Heart right ventricle (tissue), 16 donors: ENCODE data around the gene RHCE. TPM values are rescaled to one million over a fixed set of nuclear protein-coding genes. Genes with fewer than 3 reads are reported as not detected.
A peak's percentile ranks its signal among the peaks of the same experiment; 100 is the strongest.

ENCODE experiments used
- ATAC-seq, 8 donors: fragments of 200-7000 bp; cut with Tn5 transposase; one replicate each; pipeline ENCODE4 v1.9.1; 2020; ENCODE audit warnings: mild to moderate bottlenecking in 8 of 8, moderate library complexity in 8 of 8, moderate number of reproducible peaks in 1 of 8
- DNase-seq, 2 donors: peaks; one replicate each; pipeline ENCODE4 v3.0.0-alpha.2; 2020
- H3K27ac ChIP-seq, 10 donors: fragments of 200-600 bp; sonication (generic) in 2 of 10; one replicate each; pipeline versions ENCODE4 v1.5.0 to v1.8.0; 2020 to 2022; ENCODE audit warnings: mild to moderate bottlenecking in 3 of 10
- H3K27me3 ChIP-seq, 7 donors: fragments of 200-600 bp; one replicate each; pipeline ENCODE4 v1.8.0; 2021 to 2022; ENCODE audit warnings: mild to moderate bottlenecking in 2 of 7
- H3K36me3 ChIP-seq, 9 donors: fragments of 200-600 bp; sonication (generic) in 1 of 9; one replicate each; pipeline versions ENCODE4 v1.5.0 to v1.8.0; 2020 to 2022; ENCODE audit warnings: mild to moderate bottlenecking in 2 of 9
- H3K4me1 ChIP-seq, 9 donors: fragments of 200-600 bp; sonication (generic) in 1 of 9; one replicate each; pipeline versions ENCODE4 v1.5.0 to v1.8.0; 2020 to 2022; ENCODE audit warnings: mild to moderate bottlenecking in 4 of 9
- H3K4me3 ChIP-seq, 10 donors: fragments of 200-600 bp; sonication (generic) in 2 of 10; one replicate each; pipeline versions ENCODE4 v1.5.0 to v1.8.0; 2020 to 2022; ENCODE audit warnings: mild to moderate bottlenecking in 7 of 10, moderate library complexity in 2 of 10
- H3K9me3 ChIP-seq, 11 donors: fragments of 200-600 bp in 10 of 11; sonication (generic) in 2 of 11; one replicate each; pipeline versions ENCODE4 v1.5.0 to v1.8.0; 2013 to 2022; ENCODE audit warnings: mild to moderate bottlenecking in 2 of 11, control low read depth in 1 of 11, moderate library complexity in 1 of 11
- WGBS, 2 donors: extraction: QIAGEN DNeasy Blood & Tissue Kit; methylation state at CpG; one replicate each; pipeline ENCODE4 v1.1.7; 2013; ENCODE audit warnings: inconsistent platforms in 1 of 2; 5-methylcytosine and 5-hydroxymethylcytosine counted together
- intact Hi-C, 10 donors: fragments of 100-400 bp; cut with DNase I; formaldehyde crosslinking; loops; one replicate each; pipeline versions ENCODE4 v1.11.1 to v1.14.2; 2022
- polyA plus RNA-seq, 2 donors: library from polyadenylated mRNA; stranded (reverse); fragments of 200-250 nt; gene quantifications; one replicate each; pipeline ENCODE4 v1.2.3, GENCODE V29; 2013
- total RNA-seq, 10 donors: library from RNA; stranded (reverse); fragmentation: NEBNext Ultra II Directional in 3 of 10; extraction: Animal tissue kit (Norgen Biotek cat#: 25700) in 3 of 10; gene quantifications; one replicate each; pipeline versions ENCODE4 v1.2.1 to v1.2.4, GENCODE V29; 2021 to 2023
- TF ChIP-seq, protein P1 (sequence below), 9 donors: fragments of 200-600 bp; sonication (generic) in 2 of 9; IDR thresholded peaks; one replicate each; pipeline versions ENCODE4 v1.5.0 to v1.8.0; 2021 to 2022; ENCODE audit warnings: antibody characterized with exemption in 9 of 9, mild to moderate bottlenecking in 5 of 9, moderate library complexity in 1 of 9
- donor health status: Arrhythmogenic right ventricular cardiomyopathy.
- donor health status: ischemic (EF 13 %, LVEDD 7.1; RV severe dilation, severe dysfunction).
- donor health status: healthy with polysubstance abuse.
- donor health status: DM: no; HTN: yes; CAD: no.
- donor health status: DM: no; HTN: no; CAD: no.
- donor health status: ischemic (EF 25% LVEDD 6.9; RV normal size, moderate dysfunction).
- donor health status: ischemic (EF 25% LVEDD 5.7; RV mildly dilated, moderate dysfunction).
- donor health status: healthy.
- donor health status: DM: yes; HTN: yes; CAD: no.
- donor health status: Ischemic cardiomyopathy.
- donor health status: ischemic (EF 35%, LVEDD 5.7; RV mildly dilated, moderate dysfunction).
- donor health status: nonischemic (EF 11% LVEDD 7.7; RV severe dilation, severe dysfunction).
- donor health status: DM: yes; HTN: yes; CAD: no.
- donor health status: PGD.
- donor health status: ischemic (EF 29% LVEDD 5.4; RV normal size, mild dysfunction).
- donor health status: nonischemic (EF 23%, LVEDD 6.1; RV moderate dilation, normal function).

The RHCE gene
- total and polyA plus RNA-seq, 12 donors = 0.17 to 4.9 (median 0.92) TPM

DNA sequence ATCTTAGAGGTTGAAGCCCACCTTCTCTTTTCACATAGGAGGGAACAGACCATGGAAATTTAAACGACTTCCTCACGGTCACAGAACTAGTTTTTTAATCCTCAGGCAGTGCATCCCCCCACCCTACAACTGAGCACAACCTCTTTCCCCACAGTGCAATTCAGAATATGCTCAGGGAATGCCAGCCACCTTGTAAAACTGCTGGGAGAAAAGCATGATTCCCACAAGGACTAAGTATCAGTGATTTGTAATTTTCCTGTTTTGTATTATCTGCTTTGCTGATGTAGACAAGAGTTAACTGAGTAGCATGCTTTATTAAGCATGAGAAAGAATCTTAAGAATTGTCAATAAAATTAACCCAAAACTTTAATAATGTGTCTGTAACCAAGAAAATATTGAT, 58.7 kb downstream of the RHCE start:
- 46 to 58% methylated on average over 2 of the region's 2 CpGs for WGBS, 2 donors
- Histone ChIP-seq H3K9me3 (no peaks in the 10 kb centered on the region), H3K4me3 (no peak overlapping the region), H3K27ac (peak overlapping the region in 8 of 10 donors; percentile 4 to 79 (median 42)), H3K36me3 (peaks cover 0 to 51% (median 11%) of the 10 kb centered on the region in 9 donors), H3K27me3 (no peaks in the 10 kb centered on the region), H3K4me1 (peaks cover 0 to 23% (median 14%) of the 10 kb centered on the region in 9 donors)
- TF ChIP-seq, protein P1, sequence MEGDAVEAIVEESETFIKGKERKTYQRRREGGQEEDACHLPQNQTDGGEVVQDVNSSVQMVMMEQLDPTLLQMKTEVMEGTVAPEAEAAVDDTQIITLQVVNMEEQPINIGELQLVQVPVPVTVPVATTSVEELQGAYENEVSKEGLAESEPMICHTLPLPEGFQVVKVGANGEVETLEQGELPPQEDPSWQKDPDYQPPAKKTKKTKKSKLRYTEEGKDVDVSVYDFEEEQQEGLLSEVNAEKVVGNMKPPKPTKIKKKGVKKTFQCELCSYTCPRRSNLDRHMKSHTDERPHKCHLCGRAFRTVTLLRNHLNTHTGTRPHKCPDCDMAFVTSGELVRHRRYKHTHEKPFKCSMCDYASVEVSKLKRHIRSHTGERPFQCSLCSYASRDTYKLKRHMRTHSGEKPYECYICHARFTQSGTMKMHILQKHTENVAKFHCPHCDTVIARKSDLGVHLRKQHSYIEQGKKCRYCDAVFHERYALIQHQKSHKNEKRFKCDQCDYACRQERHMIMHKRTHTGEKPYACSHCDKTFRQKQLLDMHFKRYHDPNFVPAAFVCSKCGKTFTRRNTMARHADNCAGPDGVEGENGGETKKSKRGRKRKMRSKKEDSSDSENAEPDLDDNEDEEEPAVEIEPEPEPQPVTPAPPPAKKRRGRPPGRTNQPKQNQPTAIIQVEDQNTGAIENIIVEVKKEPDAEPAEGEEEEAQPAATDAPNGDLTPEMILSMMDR (IDR thresholded peaks at IDR 0.05) = no peak
- DNase-seq (no peak), ATAC-seq (no peak)
- intact Hi-C loops = no loop called here

DNA sequence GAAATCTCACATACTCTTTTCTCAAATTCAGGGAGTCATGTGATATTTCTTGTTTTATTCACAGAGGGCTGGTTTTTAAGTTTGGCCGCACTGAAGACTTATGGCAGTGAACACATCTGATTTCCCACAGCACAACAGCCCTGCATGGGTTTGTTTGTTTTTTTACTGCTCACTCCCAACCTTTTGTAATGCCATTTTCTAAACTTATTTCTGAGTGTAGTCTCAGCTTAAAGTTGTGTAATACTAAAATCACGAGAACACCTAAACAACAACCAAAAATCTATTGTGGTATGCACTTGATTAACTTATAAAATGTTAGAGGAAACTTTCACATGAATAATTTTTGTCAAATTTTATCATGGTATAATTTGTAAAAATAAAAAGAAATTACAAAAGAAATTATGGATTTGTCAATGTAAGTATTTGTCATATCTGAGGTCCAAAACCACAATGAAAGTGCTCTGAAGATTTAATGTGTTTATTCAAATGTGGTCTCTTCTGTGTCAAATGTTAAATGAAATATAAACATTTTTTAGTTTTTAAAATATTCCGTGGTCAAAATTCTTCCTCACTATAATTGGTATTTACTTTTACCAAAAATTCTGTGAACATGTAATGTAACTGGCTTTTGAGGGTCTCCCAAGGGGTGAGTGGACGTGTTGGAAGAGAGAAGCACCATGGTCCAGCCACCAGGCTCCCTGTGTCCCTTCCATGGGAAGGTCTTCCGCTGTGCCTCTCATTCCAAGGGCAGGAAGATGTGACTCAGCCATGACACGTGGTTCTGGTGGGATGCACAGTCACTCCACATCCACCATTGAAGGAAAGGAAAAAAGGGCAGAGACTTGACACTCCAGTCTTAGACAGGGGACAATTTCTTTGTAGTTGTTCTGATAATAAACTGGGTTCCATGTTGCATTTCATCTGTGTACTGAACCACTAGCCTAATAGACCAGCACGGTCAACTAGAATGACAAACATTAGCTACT, 59.7 kb downstream of the RHCE start:
- WGBS, 2 donors = 83 to 89% methylated on average over 7 of the region's 7 CpGs
- Histone ChIP-seq H3K27me3 (no peaks in the 10 kb centered on the region), H3K27ac (peak overlapping the region in 6 of 10 donors; percentile 30 to 79 (median 46)), H3K4me1 (peaks cover 0 to 30% (median 17%) of the 10 kb centered on the region in 9 donors), H3K4me3 (no peak overlapping the region), H3K36me3 (peaks cover 0 to 61% (median 21%) of the 10 kb centered on the region in 9 donors), H3K9me3 (no peaks in the 10 kb centered on the region)
- ATAC-seq (peak in 3 of 8 donors; percentile 51 to 60 (median 59)), DNase-seq (no peak)
- TF ChIP-seq, protein P1 (IDR thresholded peaks at IDR 0.05) = no peak
- intact Hi-C loops = no loop called here

DNA sequence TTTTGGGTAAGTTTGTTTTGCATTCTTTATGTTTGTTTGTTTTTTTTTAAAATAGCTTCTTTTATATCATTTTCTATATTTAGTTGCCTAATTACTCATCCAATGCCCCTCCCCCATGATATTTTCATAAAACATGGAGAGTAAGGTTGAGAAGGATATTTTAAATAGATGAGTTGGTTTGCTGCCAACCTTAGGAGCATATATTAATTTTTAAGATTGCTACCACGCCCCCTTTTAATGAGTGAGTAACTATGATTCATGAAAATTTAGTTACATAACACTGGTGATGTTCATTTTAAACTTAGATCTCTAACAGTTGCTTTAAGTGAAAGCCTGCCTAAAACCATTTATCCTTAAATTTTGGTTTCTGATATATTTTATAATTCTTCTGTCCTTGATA, 63.8 kb downstream of the RHCE start:
- WGBS, 2 donors = 87 to 95% methylated on average over 1 of the region's 1 CpG
- Histone ChIP-seq H3K4me3 (no peak overlapping the region), H3K36me3 (peaks cover 0 to 99% (median 45%) of the 10 kb centered on the region in 9 donors), H3K27ac (peak overlapping the region in 1 of 10 donors; percentile 42), H3K4me1 (peaks cover 0 to 30% (median 16%) of the 10 kb centered on the region in 9 donors), H3K9me3 (no peaks in the 10 kb centered on the region), H3K27me3 (no peaks in the 10 kb centered on the region)
- intact Hi-C loops = no loop called here
- TF ChIP-seq, protein P1 (IDR thresholded peaks at IDR 0.05) = no peak
- DNase-seq = no peak
- no peak for ATAC-seq

DNA sequence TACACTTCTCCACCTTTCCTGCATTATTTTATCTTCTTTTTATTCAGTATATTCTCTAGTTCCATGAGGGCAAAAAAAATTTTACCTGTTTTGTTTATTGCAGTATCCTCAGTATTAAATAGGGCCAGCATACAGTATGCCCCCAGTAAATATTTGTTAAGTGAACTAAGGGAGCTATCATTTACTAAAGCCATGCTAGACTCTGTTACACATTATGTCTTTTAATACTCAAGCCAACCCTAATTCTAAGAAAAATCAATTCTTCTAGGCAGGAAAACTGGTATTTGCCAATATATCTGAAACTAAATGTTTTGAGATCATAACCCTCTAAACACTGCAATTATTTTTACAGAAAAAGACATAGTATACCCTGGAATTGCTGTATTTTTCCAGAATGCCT, 64.2 kb downstream of the RHCE start:
- Histone ChIP-seq H3K4me1 (peaks cover 0 to 26% (median 12%) of the 10 kb centered on the region in 9 donors), H3K27ac (peak overlapping the region in 2 of 10 donors; percentile 16 to 42), H3K27me3 (no peaks in the 10 kb centered on the region), H3K4me3 (no peak overlapping the region), H3K9me3 (no peaks in the 10 kb centered on the region), H3K36me3 (peaks cover 0 to 99% (median 41%) of the 10 kb centered on the region in 9 donors)
- intact Hi-C loops = no loop called here
- TF ChIP-seq, protein P1 (IDR thresholded peaks at IDR 0.05) = no peak
- ATAC-seq (no peak), DNase-seq (no peak)
